CD14-positive monocyte (primary cell): Measurements from ENCODE around the gene CUL7. TPM values are rescaled to one million over a fixed set of nuclear protein-coding genes. Genes with fewer than 3 reads are reported as not detected.
A peak's percentile ranks its signal among the peaks of the same experiment; 100 is the strongest.

Experiments used
- DNase-seq, 3 donors: peaks; one replicate each; pipeline ENCODE4 v3.0.0-alpha.2; 2011 to 2022
- H2AFZ ChIP-seq: 2 replicates; pipeline ENCODE4 v1.6.0; 2012; ENCODE audit warnings: mild to moderate bottlenecking, low read depth, low read length, inconsistent platforms; ENCODE audit not compliant: insufficient read depth, poor library complexity, severe bottlenecking
- H3K27ac ChIP-seq, 2 donors: 1 replicate in 1 of 2; 2 replicates in 1 of 2; pipeline ENCODE4 v1.5.1; 2012 to 2013; ENCODE audit warnings: low read length in 2 of 2, control low read depth in 1 of 2, inconsistent platforms in 1 of 2, low read depth in 1 of 2, mild to moderate bottlenecking in 1 of 2
- H3K27me3 ChIP-seq, 2 donors: one replicate each; pipeline versions ENCODE4 v1.6.0 to v1.6.1; 2011 to 2013; ENCODE audit warnings: low read length in 2 of 2; ENCODE audit not compliant: control insufficient read depth in 2 of 2, insufficient read depth in 2 of 2
- H3K36me3 ChIP-seq, 2 donors: replicated peaks in 1 of 2; 1 replicate in 1 of 2; 2 replicates in 1 of 2; pipeline versions ENCODE4 v1.5.1 to v1.6.1; 2012 to 2013; ENCODE audit warnings: low read length in 2 of 2, control low read depth in 1 of 2, inconsistent platforms in 1 of 2, mild to moderate bottlenecking in 1 of 2; ENCODE audit not compliant: insufficient read depth in 2 of 2, control insufficient read depth in 1 of 2
- H3K4me1 ChIP-seq, 2 donors: 1 replicate in 1 of 2; 2 replicates in 1 of 2; pipeline versions ENCODE4 v1.5.1 to v1.6.1; 2012 to 2013; ENCODE audit warnings: low read length in 2 of 2, control low read depth in 1 of 2, inconsistent platforms in 1 of 2, mild to moderate bottlenecking in 1 of 2, moderate library complexity in 1 of 2; ENCODE audit not compliant: insufficient read depth in 2 of 2, control insufficient read depth in 1 of 2
- H3K4me2 ChIP-seq: replicated peaks from 2 replicates; pipeline ENCODE3; 2012; ENCODE audit warnings: low read length, moderate library complexity, mild to moderate bottlenecking; ENCODE audit not compliant: poor library complexity, severe bottlenecking; ENCODE audit errors: extremely low read depth
- H3K4me3 ChIP-seq, 3 experiments: fragments of 200-600 bp in 1 of 3; sonication (generic) in 1 of 3; replicated peaks in 1 of 3; 1 replicate in 2 of 3; 2 replicates in 1 of 3; pipeline ENCODE4 v1.5.1; 2011 to 2013; ENCODE audit warnings: low read length in 3 of 3, mild to moderate bottlenecking in 3 of 3, control low read depth in 2 of 3, low read depth in 2 of 3, inconsistent platforms in 1 of 3, moderate library complexity in 1 of 3
- H3K79me2 ChIP-seq: 2 replicates; pipeline ENCODE4 v1.6.0; 2012; ENCODE audit warnings: mild to moderate bottlenecking, control low read depth, inconsistent platforms, low read length, moderate library complexity; ENCODE audit not compliant: insufficient read depth
- H3K9ac ChIP-seq: 2 replicates; pipeline ENCODE4 v1.6.0; 2017; ENCODE audit warnings: low read length, mild to moderate bottlenecking; ENCODE audit not compliant: insufficient read depth, poor library complexity, severe bottlenecking
- H3K9me3 ChIP-seq, 2 donors: replicated peaks in 1 of 2; 1 replicate in 1 of 2; 2 replicates in 1 of 2; pipeline versions ENCODE4 v1.5.1 to v1.6.1; 2012 to 2013; ENCODE audit warnings: low read length in 2 of 2, control low read depth in 1 of 2; ENCODE audit not compliant: control insufficient read depth in 1 of 2, insufficient read depth in 1 of 2
- H4K20me1 ChIP-seq: 2 replicates; pipeline ENCODE4 v1.6.0; 2012; ENCODE audit warnings: mild to moderate bottlenecking, low read length, control low read depth, moderate library complexity; ENCODE audit not compliant: insufficient read depth
- H3K27ac Mint-ChIP-seq, 7 donors: one replicate each; pipeline ENCODE4 v1.8.0; 2020; ENCODE audit warnings: mild to moderate bottlenecking in 7 of 7, mixed read lengths in 7 of 7, moderate library complexity in 6 of 7, inconsistent platforms in 2 of 7
- H3K27me3 Mint-ChIP-seq, 3 donors: one replicate each; pipeline ENCODE4 v1.8.0; 2021 to 2022; ENCODE audit warnings: low read depth in 3 of 3, mild to moderate bottlenecking in 3 of 3, mixed read lengths in 3 of 3, moderate library complexity in 3 of 3, inconsistent platforms in 1 of 3
- H3K36me3 Mint-ChIP-seq, 2 donors: one replicate each; pipeline ENCODE4 v1.8.0; 2020; ENCODE audit warnings: mixed read lengths in 2 of 2, inconsistent platforms in 1 of 2, mild to moderate bottlenecking in 1 of 2
- H3K4me1 Mint-ChIP-seq: one replicate; pipeline ENCODE4 v1.8.0; 2020; ENCODE audit warnings: mild to moderate bottlenecking, mixed read lengths
- H3K4me3 Mint-ChIP-seq, 2 donors: one replicate each; pipeline ENCODE4 v1.8.0; 2020; ENCODE audit warnings: mild to moderate bottlenecking in 2 of 2, mixed read lengths in 2 of 2, moderate library complexity in 1 of 2
- H3K9me3 Mint-ChIP-seq, 7 donors: one replicate each; pipeline ENCODE4 v1.8.0; 2020 to 2022; ENCODE audit warnings: mixed read lengths in 7 of 7, mild to moderate bottlenecking in 6 of 7, moderate library complexity in 6 of 7, inconsistent platforms in 2 of 7
- CTCF ChIP-seq: fragments of 200-600 bp; IDR thresholded peaks from one replicate; pipeline ENCODE4 v1.8.0; 2022; ENCODE audit warnings: antibody characterized with exemption, mild to moderate bottlenecking
- WGBS: methylation state at CpG from one replicate; pipeline ENCODE4 v1.1.5; 2013; ENCODE audit warnings: missing lambda C conversion rate; ENCODE audit not compliant: insufficient coverage; 5-methylcytosine and 5-hydroxymethylcytosine counted together
- intact Hi-C, 2 donors: fragments of 100-400 bp; cut with micrococcal nuclease; formaldehyde crosslinking; loops; one replicate each; pipeline versions ENCODE4 v1.15.0 to v1.15.1; 2023
- polyA plus RNA-seq, 3 donors: library from polyadenylated mRNA; depleted of rRNA in 1 of 3; unstranded in 2 of 3; stranded (reverse) in 1 of 3; fragments of 300-500 nt in 2 of 3; fragments of >200 nt in 1 of 3; fragmentation: Illumina TruSeq in 2 of 3; gene quantifications; 1 replicate in 2 of 3; 2 replicates in 1 of 3; pipeline ENCODE4 v1.2.3, GENCODE V29; 2012 to 2021

CUL7 gene
- polyA plus RNA-seq, 3 donors, result 1.2 to 11.6 (median 2.4) TPM

GRCh38 chr6:43076464-43077332 is 23.0 kb upstream of the CUL7 start:
- Histone ChIP-seq H3K36me3 (no peaks in the 10 kb centered on the region), H3K4me2 (peak overlapping the region; percentile 92), H3K27me3 (peaks cover 2 to 18% of the 10 kb centered on the region in 2 donors), H4K20me1 (no peaks in the 10 kb centered on the region), H2AFZ (peak overlapping the region; percentile 79), H3K9me3 (no peaks in the 10 kb centered on the region), H3K4me1 (peaks cover 13 to 17% of the 10 kb centered on the region in 2 donors), H3K9ac (peak overlapping the region; percentile 47), H3K79me2 (no peaks in the 10 kb centered on the region), H3K4me3 (peak overlapping the region; percentile 11 to 77 (median 29)), H3K27ac (no peak overlapping the region)
- H3K27ac Mint-ChIP-seq, result no peak overlapping the region
- intact Hi-C loops, result no loop called here
- H3K36me3 Mint-ChIP-seq, result peaks cover 10 to 13% of the 10 kb centered on the region in 2 donors
- peaks cover 0 to 3% (median 0%) of the 10 kb centered on the region in 7 donors for H3K9me3 Mint-ChIP-seq
- TF ChIP-seq CTCF, result no peak
- H3K4me1 Mint-ChIP-seq, result peaks cover 15% of the 10 kb centered on the region
- peaks cover 24 to 32% (median 32%) of the 10 kb centered on the region in 3 donors for H3K27me3 Mint-ChIP-seq
- DNase-seq, result no peak
- peak overlapping the region; percentile 72 to 91 for H3K4me3 Mint-ChIP-seq
- under 1% methylated on average over 63 of the region's 72 CpGs for WGBS

GRCh38 chr6:43075670-43076463 is 22.2 kb upstream of the CUL7 start, which contains the start of gene PTK7:
TSS of gene PTK7 (plus strand) at chr6:43076314. CDS start at chr6:43076489, 175 bp downstream.
- TF ChIP-seq CTCF, result no peak
- H3K4me2 ChIP-seq, result peak within 1 kb of the TSS; percentile 92
- peak within 1 kb of the TSS in 1 of 7 donors; percentile 57 for H3K27ac Mint-ChIP-seq
- peaks cover 10 to 15% of the 10 kb centered on the region in 2 donors for H3K36me3 Mint-ChIP-seq
- DNase-seq, result no peak
- H3K27me3 Mint-ChIP-seq, result peaks cover 24 to 32% (median 30%) of the 10 kb centered on the region in 3 donors
- H3K27ac ChIP-seq, result no peak within 1 kb of the TSS
- peak within 1 kb of the TSS; percentile 11 to 77 (median 29) for H3K4me3 ChIP-seq
- H3K79me2 ChIP-seq, result no peaks in the 10 kb centered on the region
- WGBS, result 4% methylated on average over 54 of the region's 60 CpGs
- peak within 1 kb of the TSS; percentile 47 for H3K9ac ChIP-seq
- H2AFZ ChIP-seq, result peak within 1 kb of the TSS; percentile 79
- H3K27me3 ChIP-seq, result peaks cover 2 to 18% of the 10 kb centered on the region in 2 donors
- H3K36me3 ChIP-seq, result no peaks in the 10 kb centered on the region
- peaks cover 13 to 17% of the 10 kb centered on the region in 2 donors for H3K4me1 ChIP-seq
- no peaks in the 10 kb centered on the region for H4K20me1 ChIP-seq
- peak within 1 kb of the TSS; percentile 72 to 91 for H3K4me3 Mint-ChIP-seq
- no peaks in the 10 kb centered on the region for H3K9me3 ChIP-seq
- H3K9me3 Mint-ChIP-seq, result peaks cover 0 to 3% (median 0%) of the 10 kb centered on the region in 7 donors
- H3K4me1 Mint-ChIP-seq, result peaks cover 15% of the 10 kb centered on the region
- intact Hi-C loops, result no loop called here
